ENCODE data around the gene C6orf58. TPM values are rescaled to one million over a fixed set of nuclear protein-coding genes. Genes with fewer than 3 reads are reported as not detected.

The C6orf58 gene
- total and polyA plus RNA-seq, 2 experiments from 2014 or later = 0.18 TPM; not detected in 1

DNA sequence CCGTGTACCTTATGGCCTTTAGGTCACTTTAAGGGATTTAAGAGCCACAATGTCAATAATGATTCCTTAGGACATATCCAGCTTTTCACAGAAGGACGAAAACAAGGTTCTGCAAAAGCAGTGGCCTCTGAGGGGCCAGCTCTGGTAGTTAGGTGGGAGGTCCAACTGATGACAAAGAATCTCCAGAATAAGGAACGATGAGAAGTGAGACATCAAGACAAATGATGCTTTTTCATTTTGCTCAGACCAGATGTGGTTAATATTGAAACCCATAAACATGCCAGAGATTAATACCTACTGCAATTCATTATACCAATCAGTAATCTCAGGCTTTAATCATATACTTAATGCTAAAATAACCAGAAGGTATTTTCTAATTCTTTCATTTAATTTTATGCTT, 1.9 kb downstream of the C6orf58 start (continued):
- TF ChIP-seq POLR2AphosphoS5 (IDR thresholded peaks at IDR 0.05; ENCODE audit: low read depth) = no peak

DNA sequence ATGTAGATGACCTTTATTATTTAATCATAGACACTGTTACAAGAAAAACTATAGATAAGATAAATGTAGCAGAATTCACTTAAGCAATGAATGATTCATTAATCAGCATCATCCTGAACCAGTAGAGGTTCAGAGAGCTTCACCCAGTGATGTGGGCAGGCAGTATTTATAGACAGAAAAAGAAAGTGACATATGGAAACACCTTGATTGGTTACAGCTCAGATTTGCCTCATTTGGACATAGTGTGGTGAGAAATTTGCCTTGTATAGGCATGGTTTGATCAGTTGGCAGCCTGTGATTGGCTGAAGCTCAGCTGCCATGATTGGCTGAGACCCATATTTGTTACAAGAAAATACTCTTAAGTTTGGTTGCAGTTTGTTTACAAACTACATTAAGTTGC, 4.6 kb downstream of the C6orf58 start:
- Histone ChIP-seq H4K20me1 (replicated peaks; ENCODE audit: insufficient read depth) (no peaks in the 10 kb centered on the region), H2AFZ (no peak overlapping the region), H3K4me2 (no peak overlapping the region), H3K27ac (ENCODE audit: low read depth) (no peak overlapping the region), H3K27me3 (ENCODE audit: insufficient read depth) (no peaks in the 10 kb centered on the region), H3K4me3 (no peak overlapping the region), H3K79me2 (replicated peaks; ENCODE audit: insufficient read depth) (no peaks in the 10 kb centered on the region), H3K9me2 (ENCODE audit: insufficient read depth) (no peaks in the 10 kb centered on the region), H3K36me3 (ENCODE audit: insufficient read depth) (no peaks in the 10 kb centered on the region), H3F3A (replicated peaks; ENCODE audit: low read depth) (no peaks in the 10 kb centered on the region), H3K4me1 (ENCODE audit: insufficient read depth) (no peaks in the 10 kb centered on the region; the same call in 1 of the 2 replicates)
- Mint-ChIP-seq H3K36me3 (ENCODE audit: low read depth) (no peaks in the 10 kb centered on the region), H3K27me3 (ENCODE audit: insufficient read depth, low read depth, poor library complexity) (no peaks in the 10 kb centered on the region), H3K9me3 (no peaks in the 10 kb centered on the region), H3K4me3 (no peak overlapping the region), H3K4me1 (peaks cover 6% of the 10 kb centered on the region), H3K27ac (no peak overlapping the region)
- DNase-seq (ENCODE audit: low spot score) (no peak), ATAC-seq (no peak)
- TF ChIP-seq, protein P1, sequence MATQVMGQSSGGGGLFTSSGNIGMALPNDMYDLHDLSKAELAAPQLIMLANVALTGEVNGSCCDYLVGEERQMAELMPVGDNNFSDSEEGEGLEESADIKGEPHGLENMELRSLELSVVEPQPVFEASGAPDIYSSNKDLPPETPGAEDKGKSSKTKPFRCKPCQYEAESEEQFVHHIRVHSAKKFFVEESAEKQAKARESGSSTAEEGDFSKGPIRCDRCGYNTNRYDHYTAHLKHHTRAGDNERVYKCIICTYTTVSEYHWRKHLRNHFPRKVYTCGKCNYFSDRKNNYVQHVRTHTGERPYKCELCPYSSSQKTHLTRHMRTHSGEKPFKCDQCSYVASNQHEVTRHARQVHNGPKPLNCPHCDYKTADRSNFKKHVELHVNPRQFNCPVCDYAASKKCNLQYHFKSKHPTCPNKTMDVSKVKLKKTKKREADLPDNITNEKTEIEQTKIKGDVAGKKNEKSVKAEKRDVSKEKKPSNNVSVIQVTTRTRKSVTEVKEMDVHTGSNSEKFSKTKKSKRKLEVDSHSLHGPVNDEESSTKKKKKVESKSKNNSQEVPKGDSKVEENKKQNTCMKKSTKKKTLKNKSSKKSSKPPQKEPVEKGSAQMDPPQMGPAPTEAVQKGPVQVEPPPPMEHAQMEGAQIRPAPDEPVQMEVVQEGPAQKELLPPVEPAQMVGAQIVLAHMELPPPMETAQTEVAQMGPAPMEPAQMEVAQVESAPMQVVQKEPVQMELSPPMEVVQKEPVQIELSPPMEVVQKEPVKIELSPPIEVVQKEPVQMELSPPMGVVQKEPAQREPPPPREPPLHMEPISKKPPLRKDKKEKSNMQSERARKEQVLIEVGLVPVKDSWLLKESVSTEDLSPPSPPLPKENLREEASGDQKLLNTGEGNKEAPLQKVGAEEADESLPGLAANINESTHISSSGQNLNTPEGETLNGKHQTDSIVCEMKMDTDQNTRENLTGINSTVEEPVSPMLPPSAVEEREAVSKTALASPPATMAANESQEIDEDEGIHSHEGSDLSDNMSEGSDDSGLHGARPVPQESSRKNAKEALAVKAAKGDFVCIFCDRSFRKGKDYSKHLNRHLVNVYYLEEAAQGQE (IDR thresholded peaks at IDR 0.05; ENCODE audit: unreplicated experiment) = no peak
- TF ChIP-seq, protein P2, sequence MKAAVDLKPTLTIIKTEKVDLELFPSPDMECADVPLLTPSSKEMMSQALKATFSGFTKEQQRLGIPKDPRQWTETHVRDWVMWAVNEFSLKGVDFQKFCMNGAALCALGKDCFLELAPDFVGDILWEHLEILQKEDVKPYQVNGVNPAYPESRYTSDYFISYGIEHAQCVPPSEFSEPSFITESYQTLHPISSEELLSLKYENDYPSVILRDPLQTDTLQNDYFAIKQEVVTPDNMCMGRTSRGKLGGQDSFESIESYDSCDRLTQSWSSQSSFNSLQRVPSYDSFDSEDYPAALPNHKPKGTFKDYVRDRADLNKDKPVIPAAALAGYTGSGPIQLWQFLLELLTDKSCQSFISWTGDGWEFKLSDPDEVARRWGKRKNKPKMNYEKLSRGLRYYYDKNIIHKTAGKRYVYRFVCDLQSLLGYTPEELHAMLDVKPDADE (IDR thresholded peaks at IDR 0.05) = no peak
- TF ChIP-seq ZNF331 (CRISPR knock-in tag; IDR thresholded peaks at IDR 0.05; ENCODE audit: low read depth) (no peak), EZH2phosphoT487 (IDR thresholded peaks at IDR 0.05; ENCODE audit: unreplicated experiment) (no peak), CREB1 (CRISPR knock-in tag; IDR thresholded peaks at IDR 0.05; ENCODE audit: low read depth) (no peak), EZH2 (IDR thresholded peaks at IDR 0.05; ENCODE audit: low read depth, unreplicated experiment) (no peak), STAT1 (IDR thresholded peaks at IDR 0.05; ENCODE audit: unreplicated experiment) (no peak), JUNB (IDR thresholded peaks at IDR 0.05; ENCODE audit: unreplicated experiment) (no peak), ZNF114 (CRISPR knock-in tag; IDR thresholded peaks at IDR 0.05) (no peak), NANOG (IDR thresholded peaks at IDR 0.05; ENCODE audit: borderline replicate concordance) (no peak), POLR2AphosphoS5 (IDR thresholded peaks at IDR 0.05; ENCODE audit: low read depth) (no peak)
- TF ChIP-seq, protein P3, sequence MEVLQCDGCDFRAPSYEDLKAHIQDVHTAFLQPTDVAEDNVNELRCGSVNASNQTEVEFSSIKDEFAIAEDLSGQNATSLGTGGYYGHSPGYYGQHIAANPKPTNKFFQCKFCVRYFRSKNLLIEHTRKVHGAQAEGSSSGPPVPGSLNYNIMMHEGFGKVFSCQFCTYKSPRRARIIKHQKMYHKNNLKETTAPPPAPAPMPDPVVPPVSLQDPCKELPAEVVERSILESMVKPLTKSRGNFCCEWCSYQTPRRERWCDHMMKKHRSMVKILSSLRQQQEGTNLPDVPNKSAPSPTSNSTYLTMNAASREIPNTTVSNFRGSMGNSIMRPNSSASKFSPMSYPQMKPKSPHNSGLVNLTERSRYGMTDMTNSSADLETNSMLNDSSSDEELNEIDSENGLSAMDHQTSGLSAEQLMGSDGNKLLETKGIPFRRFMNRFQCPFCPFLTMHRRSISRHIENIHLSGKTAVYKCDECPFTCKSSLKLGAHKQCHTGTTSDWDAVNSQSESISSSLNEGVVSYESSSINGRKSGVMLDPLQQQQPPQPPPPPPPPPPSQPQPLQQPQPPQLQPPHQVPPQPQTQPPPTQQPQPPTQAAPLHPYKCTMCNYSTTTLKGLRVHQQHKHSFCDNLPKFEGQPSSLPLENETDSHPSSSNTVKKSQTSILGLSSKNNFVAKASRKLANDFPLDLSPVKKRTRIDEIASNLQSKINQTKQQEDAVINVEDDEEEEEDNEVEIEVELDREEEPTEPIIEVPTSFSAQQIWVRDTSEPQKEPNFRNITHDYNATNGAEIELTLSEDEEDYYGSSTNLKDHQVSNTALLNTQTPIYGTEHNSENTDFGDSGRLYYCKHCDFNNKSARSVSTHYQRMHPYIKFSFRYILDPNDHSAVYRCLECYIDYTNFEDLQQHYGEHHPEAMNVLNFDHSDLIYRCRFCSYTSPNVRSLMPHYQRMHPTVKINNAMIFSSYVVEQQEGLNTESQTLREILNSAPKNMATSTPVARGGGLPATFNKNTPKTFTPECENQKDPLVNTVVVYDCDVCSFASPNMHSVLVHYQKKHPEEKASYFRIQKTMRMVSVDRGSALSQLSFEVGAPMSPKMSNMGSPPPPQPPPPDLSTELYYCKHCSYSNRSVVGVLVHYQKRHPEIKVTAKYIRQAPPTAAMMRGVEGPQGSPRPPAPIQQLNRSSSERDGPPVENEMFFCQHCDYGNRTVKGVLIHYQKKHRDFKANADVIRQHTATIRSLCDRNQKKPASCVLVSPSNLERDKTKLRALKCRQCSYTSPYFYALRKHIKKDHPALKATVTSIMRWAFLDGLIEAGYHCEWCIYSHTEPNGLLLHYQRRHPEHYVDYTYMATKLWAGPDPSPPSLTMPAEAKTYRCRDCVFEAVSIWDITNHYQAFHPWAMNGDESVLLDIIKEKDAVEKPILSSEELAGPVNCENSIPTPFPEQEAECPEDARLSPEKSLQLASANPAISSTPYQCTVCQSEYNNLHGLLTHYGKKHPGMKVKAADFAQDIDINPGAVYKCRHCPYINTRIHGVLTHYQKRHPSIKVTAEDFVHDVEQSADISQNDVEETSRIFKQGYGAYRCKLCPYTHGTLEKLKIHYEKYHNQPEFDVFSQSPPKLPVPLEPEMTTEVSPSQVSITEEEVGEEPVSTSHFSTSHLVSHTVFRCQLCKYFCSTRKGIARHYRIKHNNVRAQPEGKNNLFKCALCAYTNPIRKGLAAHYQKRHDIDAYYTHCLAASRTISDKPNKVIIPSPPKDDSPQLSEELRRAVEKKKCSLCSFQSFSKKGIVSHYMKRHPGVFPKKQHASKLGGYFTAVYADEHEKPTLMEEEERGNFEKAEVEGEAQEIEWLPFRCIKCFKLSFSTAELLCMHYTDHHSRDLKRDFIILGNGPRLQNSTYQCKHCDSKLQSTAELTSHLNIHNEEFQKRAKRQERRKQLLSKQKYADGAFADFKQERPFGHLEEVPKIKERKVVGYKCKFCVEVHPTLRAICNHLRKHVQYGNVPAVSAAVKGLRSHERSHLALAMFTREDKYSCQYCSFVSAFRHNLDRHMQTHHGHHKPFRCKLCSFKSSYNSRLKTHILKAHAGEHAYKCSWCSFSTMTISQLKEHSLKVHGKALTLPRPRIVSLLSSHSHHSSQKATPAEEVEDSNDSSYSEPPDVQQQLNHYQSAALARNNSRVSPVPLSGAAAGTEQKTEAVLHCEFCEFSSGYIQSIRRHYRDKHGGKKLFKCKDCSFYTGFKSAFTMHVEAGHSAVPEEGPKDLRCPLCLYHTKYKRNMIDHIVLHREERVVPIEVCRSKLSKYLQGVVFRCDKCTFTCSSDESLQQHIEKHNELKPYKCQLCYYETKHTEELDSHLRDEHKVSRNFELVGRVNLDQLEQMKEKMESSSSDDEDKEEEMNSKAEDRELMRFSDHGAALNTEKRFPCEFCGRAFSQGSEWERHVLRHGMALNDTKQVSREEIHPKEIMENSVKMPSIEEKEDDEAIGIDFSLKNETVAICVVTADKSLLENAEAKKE (CRISPR knock-in tag; IDR thresholded peaks at IDR 0.05) = no peak
- TF ChIP-seq, protein P4, sequence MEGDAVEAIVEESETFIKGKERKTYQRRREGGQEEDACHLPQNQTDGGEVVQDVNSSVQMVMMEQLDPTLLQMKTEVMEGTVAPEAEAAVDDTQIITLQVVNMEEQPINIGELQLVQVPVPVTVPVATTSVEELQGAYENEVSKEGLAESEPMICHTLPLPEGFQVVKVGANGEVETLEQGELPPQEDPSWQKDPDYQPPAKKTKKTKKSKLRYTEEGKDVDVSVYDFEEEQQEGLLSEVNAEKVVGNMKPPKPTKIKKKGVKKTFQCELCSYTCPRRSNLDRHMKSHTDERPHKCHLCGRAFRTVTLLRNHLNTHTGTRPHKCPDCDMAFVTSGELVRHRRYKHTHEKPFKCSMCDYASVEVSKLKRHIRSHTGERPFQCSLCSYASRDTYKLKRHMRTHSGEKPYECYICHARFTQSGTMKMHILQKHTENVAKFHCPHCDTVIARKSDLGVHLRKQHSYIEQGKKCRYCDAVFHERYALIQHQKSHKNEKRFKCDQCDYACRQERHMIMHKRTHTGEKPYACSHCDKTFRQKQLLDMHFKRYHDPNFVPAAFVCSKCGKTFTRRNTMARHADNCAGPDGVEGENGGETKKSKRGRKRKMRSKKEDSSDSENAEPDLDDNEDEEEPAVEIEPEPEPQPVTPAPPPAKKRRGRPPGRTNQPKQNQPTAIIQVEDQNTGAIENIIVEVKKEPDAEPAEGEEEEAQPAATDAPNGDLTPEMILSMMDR (conservative IDR thresholded peaks at IDR 0.05; ENCODE audit: low read depth in 2 of 2) = no peak
